Central memory CD8-positive, alpha-beta T cell (primary cell): ENCODE results near the gene RPUSD2.
"Not testable (repeated sequence)": the region's sequence is repeated elsewhere in the genome, so short reads cannot be mapped to it uniquely, and the experiment has no call there.

ENCODE experiments used
- ATAC-seq: fragments of 150-1000 bp; cut with Tn5 transposase; replicated peaks from 2 replicates; pipeline ENCODE4 v1.10.0; 2022; ENCODE audit warnings: mild to moderate bottlenecking, moderate FRiP score, moderate number of reproducible peaks; ENCODE audit not compliant: poor library complexity, severe bottlenecking; ENCODE audit errors: extremely low read depth
- DNase-seq, 2 donors: peaks; one replicate each; pipeline ENCODE4 v3.0.0; 2021; ENCODE audit warnings: low spot score in 2 of 2
- H3K27ac Mint-ChIP-seq: one replicate; pipeline ENCODE4 v1.8.0; 2022; ENCODE audit warnings: low read depth, mild to moderate bottlenecking, moderate library complexity, mixed read lengths
- H3K27me3 Mint-ChIP-seq: one replicate; pipeline ENCODE4 v1.8.0; 2022; ENCODE audit warnings: mixed read lengths
- H3K36me3 Mint-ChIP-seq: one replicate; pipeline ENCODE4 v1.8.0; 2022; ENCODE audit warnings: mild to moderate bottlenecking, moderate library complexity, mixed read lengths; ENCODE audit not compliant: insufficient read depth
- H3K4me1 Mint-ChIP-seq: one replicate; pipeline ENCODE4 v1.8.0; 2022; ENCODE audit warnings: mixed read lengths
- H3K4me3 Mint-ChIP-seq: one replicate; pipeline ENCODE4 v1.8.0; 2022; ENCODE audit warnings: mild to moderate bottlenecking, moderate library complexity, mixed read lengths
- H3K9me3 Mint-ChIP-seq: one replicate; pipeline ENCODE4 v1.8.0; 2022; ENCODE audit warnings: mixed read lengths

RPUSD2 gene

DNA sequence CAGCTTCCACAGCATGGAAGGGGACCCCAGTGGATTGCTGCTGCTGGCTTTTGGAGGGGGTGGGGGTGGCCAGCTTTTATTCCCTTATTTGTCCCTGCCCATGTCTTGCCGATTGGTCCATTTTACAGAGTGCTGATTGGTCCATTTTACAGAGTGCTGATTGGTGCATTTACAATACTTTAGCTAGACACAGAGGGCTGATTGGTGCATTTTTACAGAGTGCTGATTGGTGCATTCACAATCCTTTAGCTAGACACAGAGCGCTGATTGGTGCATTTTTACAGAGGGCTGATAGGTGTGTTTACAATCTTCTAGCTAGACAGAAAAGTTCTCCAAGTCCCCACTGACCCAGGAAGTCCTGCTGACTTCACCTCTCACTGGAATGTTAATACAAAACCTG is 12.7 kb downstream of the RPUSD2 start:
- not testable (repeated sequence) for H3K27me3 Mint-ChIP-seq, H3K4me3 Mint-ChIP-seq, ATAC-seq, DNase-seq, H3K36me3 Mint-ChIP-seq, H3K9me3 Mint-ChIP-seq, H3K27ac Mint-ChIP-seq, H3K4me1 Mint-ChIP-seq

DNA sequence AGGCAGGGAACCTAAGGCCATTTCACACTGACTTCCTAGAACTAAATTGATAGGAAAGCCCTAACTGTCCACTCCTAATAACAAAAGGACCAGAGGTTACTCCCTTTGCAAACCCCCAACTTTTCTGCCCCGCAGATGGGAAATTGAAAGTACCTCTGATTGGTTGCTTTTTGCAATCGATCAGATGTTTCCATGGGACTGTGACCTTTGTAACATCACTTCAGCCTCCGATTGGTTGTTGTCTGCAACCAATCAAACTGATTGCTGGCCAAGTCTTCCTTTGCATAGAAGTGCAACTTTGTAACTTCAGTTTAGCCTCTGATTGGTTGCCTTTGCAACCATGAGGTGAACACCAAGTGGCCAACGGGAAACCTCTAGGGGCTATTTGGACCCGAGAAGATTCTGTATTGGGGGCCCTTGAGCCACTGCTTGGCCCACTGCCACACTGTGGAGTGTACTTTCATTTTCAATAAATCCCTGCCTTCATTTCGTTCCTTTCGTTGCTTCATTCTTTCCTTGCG is 13.7 kb downstream of the RPUSD2 start:
- ATAC-seq: no peak
- H3K27me3 Mint-ChIP-seq: peaks cover 9% of the 10 kb centered on the region
- no peak overlapping the region for H3K27ac Mint-ChIP-seq
- no peak for DNase-seq
- H3K36me3 Mint-ChIP-seq: peaks cover 3% of the 10 kb centered on the region
- no peaks in the 10 kb centered on the region for H3K9me3 Mint-ChIP-seq
- H3K4me1 Mint-ChIP-seq: no peaks in the 10 kb centered on the region
- H3K4me3 Mint-ChIP-seq: no peak overlapping the region

DNA sequence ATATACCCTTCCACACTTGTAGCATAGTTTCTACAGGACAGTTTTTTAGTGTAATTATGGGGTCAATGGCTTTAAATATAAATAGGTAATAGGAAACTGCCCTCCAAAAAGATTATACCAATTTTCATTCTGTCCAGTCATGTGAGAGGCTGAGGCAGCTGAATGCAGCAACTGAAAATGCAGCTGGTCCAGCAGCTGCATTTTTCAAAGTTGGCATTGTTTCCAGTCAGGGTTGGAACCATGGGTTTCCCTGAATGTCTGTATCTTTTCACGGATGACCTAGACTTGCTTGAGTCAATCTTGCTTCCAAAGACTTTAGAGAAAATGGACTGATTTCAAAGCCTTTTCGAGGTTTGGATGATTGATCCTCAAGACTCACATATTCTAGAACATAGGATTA is 15.1 kb downstream of the RPUSD2 start:
- H3K27ac Mint-ChIP-seq: no peak overlapping the region
- H3K9me3 Mint-ChIP-seq: no peaks in the 10 kb centered on the region
- peaks cover 3% of the 10 kb centered on the region for H3K36me3 Mint-ChIP-seq
- H3K4me1 Mint-ChIP-seq: no peaks in the 10 kb centered on the region
- H3K4me3 Mint-ChIP-seq: no peak overlapping the region
- DNase-seq: no peak
- peaks cover 9% of the 10 kb centered on the region for H3K27me3 Mint-ChIP-seq
- no peak for ATAC-seq

DNA sequence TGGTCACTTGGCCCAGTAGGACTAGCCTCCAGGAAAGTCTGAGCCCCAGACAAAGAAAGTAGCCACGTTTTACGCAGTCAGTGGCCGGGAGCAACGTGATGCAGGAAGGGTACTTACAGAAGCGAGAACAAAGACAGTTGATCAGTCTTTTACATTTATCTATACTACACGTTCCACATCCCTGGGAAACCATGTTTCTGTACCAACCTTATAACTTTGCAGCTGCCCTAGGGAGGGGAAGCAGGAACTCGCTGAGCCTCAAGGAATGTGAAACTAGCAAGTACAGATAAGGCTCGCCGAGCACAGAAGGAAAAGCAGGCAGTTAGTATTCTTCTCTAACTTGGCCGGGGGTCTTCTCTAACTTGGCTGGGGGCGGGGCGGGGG is 21.6 kb downstream of the RPUSD2 start:
- Mint-ChIP-seq H3K4me3 (peak overlapping the region; percentile 80), H3K27me3 (peaks cover 9% of the 10 kb centered on the region), H3K4me1 (peaks cover 34% of the 10 kb centered on the region), H3K36me3 (peaks cover 21% of the 10 kb centered on the region), H3K27ac (peak overlapping the region; percentile 93), H3K9me3 (no peaks in the 10 kb centered on the region)
- DNase-seq (no peak), ATAC-seq (no peak)

DNA sequence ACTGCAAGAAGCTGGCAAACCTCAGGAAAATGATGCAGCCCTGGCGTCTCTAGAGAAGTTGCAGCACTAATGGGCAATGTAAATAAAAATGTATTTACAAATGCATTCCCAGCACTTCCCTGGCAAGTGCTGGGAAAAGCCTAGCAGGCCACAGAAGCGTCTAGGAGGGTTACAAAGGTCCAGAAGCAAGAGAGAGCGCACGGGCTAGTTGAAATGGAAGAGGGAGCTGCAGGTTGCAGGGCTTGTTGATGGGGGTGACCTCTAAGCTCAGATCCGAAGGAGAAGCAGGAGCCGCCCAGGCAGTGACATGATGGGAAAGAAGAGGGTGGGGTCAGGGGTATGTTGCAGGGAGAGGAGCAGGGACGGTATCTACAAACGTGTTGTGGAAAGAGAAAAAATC is 22.3 kb downstream of the RPUSD2 start:
- DNase-seq (no peak), ATAC-seq (no peak)
- Mint-ChIP-seq H3K4me1 (peaks cover 34% of the 10 kb centered on the region), H3K9me3 (no peaks in the 10 kb centered on the region), H3K27me3 (peaks cover 6% of the 10 kb centered on the region), H3K27ac (no peak overlapping the region), H3K4me3 (peak overlapping the region; percentile 21), H3K36me3 (peaks cover 21% of the 10 kb centered on the region)

DNA sequence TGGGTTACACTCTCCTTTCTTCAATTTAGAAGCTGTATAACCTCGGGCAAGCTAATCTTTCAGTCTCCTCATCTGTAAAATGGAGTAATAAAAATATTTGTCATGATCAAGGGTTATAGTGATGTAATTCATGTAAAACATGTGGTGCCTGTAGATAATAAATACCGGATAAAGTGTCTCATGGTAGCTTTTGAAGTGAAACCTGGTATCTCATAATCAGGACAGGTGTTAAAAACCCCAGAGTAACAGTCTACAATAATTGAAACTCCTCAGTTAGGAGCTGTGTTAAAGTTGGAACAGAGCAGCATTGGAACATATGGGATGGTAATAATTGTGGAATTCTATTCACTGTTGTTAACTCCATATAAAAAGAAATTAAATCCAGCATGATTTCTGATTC is 24.1 kb downstream of the RPUSD2 start:
- Mint-ChIP-seq H3K36me3 (peaks cover 21% of the 10 kb centered on the region), H3K27me3 (no peaks in the 10 kb centered on the region), H3K4me3 (peak overlapping the region; percentile 95), H3K4me1 (peaks cover 34% of the 10 kb centered on the region), H3K9me3 (no peaks in the 10 kb centered on the region), H3K27ac (peak overlapping the region; percentile 99)
- DNase-seq (no peak), ATAC-seq (peak; percentile 42)

DNA sequence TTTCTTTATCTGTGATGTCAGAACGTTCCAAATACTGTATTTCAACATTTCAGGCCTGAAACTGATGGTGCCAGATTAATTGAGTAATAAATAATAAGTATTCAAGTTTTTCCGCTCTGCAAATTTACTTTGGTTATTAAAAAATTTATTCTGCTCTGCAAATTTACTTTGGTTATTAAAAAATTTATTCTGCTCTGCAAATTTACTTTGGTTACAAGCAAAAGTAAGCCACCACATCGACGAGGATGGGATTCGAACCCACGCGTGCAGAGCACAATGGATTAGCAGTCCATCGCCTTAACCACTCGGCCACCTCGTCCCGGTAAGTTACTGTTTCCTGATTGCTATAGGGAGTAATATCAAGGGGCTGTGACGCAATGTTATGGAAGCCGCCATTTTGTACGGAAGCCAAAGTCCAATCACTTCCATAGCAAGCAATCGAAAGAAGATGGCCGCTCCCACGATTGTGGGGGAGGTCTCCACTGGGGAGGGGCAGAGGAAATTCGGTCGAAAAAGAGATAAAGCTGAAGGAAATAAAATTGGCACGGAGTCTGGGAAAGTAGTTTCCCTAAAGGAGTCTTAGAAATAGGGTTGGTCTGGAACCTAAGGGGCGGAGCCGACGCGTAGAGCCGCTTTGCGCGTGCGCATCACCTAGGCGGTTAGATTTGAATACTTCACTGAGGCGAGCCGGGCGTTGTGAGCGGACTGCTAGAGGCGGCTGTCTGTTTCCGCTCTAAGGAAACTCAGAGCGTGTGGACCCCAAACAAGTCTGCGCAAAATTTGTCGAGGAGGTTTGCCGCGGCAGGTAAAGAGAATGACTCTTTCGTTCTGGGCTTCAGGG is 24.7 kb downstream of the RPUSD2 start, which contains the start of gene KNL1:
KNL1 (plus strand) TSS at position 662 of the 841 bp plus-strand sequence. CDS start 8,683 bp downstream, outside the sequence.
- no peaks in the 10 kb centered on the region for H3K27me3 Mint-ChIP-seq
- ATAC-seq (peak; percentile 76), DNase-seq (peak; percentile 87 to 88)
- peaks cover 21% of the 10 kb centered on the region for H3K36me3 Mint-ChIP-seq
- H3K4me3 Mint-ChIP-seq: peak within 1 kb of the TSS; percentile 95
- H3K27ac Mint-ChIP-seq: peak within 1 kb of the TSS; percentile 99
- peaks cover 34% of the 10 kb centered on the region for H3K4me1 Mint-ChIP-seq
- H3K9me3 Mint-ChIP-seq: no peaks in the 10 kb centered on the region

DNA sequence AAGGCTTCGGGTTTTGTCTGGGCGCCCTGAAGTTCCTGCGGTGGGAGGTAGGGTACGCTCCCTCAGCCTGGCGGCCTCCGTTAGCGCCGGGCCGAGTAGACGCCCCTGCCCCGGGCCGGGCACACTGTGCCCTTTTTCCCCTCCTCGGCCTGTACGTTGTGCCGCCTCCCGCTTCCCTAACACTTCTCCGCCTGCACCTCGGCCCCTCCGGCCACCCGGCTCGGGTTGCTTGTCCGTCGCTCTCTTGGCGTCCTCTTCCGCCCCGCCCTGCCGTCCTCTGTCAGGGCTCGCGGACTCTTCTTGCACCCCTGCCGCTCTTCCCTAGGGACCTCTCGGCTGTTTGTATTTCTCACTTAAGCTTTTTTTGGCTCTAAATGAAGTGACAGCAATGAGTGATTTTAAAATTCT is 25.3 kb downstream of the RPUSD2 start:
- Mint-ChIP-seq H3K9me3 (no peaks in the 10 kb centered on the region), H3K4me3 (peak overlapping the region; percentile 95), H3K36me3 (peaks cover 21% of the 10 kb centered on the region), H3K27me3 (no peaks in the 10 kb centered on the region), H3K27ac (peak overlapping the region; percentile 99), H3K4me1 (peaks cover 34% of the 10 kb centered on the region)
- DNase-seq (no peak), ATAC-seq (peak; percentile 35)

DNA sequence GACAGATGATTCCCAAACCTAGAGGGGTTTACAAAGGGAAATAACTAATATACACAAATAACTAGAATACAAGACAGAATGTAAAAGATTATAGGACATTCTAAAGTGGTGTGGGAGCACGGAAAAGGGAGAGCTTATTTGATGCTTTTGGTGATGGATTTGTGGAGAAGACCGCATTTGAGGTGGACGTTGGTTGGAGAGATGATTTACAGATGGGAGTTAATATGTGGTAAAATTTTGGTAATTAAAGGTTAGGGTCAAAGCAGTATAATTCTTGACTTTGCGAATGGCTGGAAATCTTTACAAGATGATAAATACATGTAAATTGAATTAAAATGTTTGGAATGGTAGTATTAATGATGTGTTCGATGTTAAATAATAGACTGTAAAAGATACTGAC is 26.1 kb downstream of the RPUSD2 start:
- Mint-ChIP-seq H3K9me3 (no peaks in the 10 kb centered on the region), H3K27me3 (no peaks in the 10 kb centered on the region), H3K27ac (peak overlapping the region; percentile 99), H3K4me3 (peak overlapping the region; percentile 95), H3K4me1 (peaks cover 26% of the 10 kb centered on the region), H3K36me3 (peaks cover 19% of the 10 kb centered on the region)
- DNase-seq (no peak), ATAC-seq (no peak)

DNA sequence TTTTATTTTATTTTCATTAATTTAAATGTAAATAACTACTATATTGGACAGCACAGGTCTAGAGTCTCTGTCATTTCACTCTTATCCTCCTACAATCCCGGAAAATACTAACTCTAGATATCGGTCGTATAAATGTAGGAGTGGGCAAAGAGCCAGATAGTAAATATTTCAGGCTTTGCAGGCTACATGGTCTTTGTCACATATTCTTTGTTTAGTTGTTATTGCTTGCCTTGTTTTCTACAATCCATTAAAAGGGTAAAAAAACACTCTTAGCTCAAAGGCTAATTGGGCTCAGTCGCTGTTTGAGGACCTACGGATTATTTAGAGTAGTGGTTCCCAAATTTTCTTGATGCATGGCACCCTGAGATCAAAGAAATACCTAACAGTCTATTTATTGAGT is 26.7 kb downstream of the RPUSD2 start:
- Mint-ChIP-seq H3K9me3 (no peaks in the 10 kb centered on the region), H3K36me3 (peaks cover 19% of the 10 kb centered on the region), H3K4me1 (peaks cover 24% of the 10 kb centered on the region), H3K4me3 (no peak overlapping the region), H3K27me3 (no peaks in the 10 kb centered on the region), H3K27ac (no peak overlapping the region)
- DNase-seq (no peak), ATAC-seq (no peak)

DNA sequence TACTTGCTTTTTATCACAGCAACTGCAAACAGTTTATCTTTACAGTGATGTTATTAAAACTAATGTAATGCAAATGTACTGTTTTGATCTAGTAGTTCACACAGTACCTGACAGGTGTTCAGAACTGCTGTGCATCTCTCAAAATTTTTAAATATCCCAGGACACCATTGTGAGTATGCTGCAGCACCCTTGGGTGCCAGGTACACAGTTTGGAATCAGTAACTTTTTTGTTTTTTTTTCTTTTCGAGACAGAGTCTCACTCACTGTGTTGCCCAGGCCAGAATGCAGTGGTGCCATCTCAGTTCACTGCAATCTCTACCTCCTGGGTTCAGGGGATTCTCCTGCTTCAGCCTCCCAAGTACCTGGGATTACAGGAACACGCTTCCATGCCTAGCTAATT is 27.9 kb downstream of the RPUSD2 start:
- no peaks in the 10 kb centered on the region for H3K9me3 Mint-ChIP-seq
- H3K36me3 Mint-ChIP-seq: peaks cover 19% of the 10 kb centered on the region
- DNase-seq (no peak), ATAC-seq (no peak)
- H3K27me3 Mint-ChIP-seq: no peaks in the 10 kb centered on the region
- H3K27ac Mint-ChIP-seq: no peak overlapping the region
- no peak overlapping the region for H3K4me3 Mint-ChIP-seq
- peaks cover 24% of the 10 kb centered on the region for H3K4me1 Mint-ChIP-seq

DNA sequence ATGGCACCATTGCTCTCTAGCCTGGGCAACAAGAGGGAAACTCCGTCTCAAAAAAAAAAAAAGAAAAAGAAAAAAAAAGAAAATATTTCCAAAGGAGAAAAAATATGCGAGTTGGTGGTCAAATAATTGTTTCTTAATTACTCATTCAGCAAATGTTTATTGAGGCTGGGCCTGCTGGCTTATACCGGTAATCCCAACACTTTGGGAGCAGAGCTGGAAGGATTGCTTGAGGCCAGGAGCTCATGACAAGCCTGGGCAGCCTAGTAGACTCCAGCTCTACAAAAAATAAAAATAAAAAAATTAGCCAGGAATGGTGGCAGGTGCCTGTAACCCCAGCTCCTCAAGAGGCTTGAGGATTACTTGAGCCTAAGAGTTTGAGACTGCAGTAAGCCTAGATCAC is 29.0 kb downstream of the RPUSD2 start:
- Mint-ChIP-seq H3K36me3 (peaks cover 15% of the 10 kb centered on the region), H3K9me3 (no peaks in the 10 kb centered on the region), H3K27me3 (no peaks in the 10 kb centered on the region), H3K4me1 (peaks cover 15% of the 10 kb centered on the region), H3K4me3 (no peak overlapping the region), H3K27ac (no peak overlapping the region)
- DNase-seq: no peak
- ATAC-seq: no peak

DNA sequence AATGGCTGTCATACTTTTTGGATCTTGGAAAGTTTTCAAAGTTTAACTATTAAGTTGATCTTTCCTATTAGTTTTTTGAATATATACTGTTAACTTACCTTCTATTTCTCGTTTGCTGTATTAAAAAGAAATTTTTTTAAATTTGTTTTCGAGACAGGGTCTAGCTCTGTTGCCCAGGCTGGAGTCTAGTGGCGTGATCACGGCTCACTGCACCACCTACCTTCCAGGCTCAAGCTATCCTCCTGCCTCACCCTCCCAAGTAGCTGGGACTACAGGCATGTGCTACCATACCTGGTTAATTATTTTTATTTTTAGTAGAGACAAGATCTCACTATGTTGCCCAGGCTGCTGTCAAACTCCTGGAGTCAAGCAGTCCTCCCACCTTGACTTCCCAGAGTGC is 29.6 kb downstream of the RPUSD2 start:
- H3K4me3 Mint-ChIP-seq: no peak overlapping the region
- peaks cover 10% of the 10 kb centered on the region for H3K36me3 Mint-ChIP-seq
- DNase-seq (no peak), ATAC-seq (no peak)
- peaks cover 11% of the 10 kb centered on the region for H3K4me1 Mint-ChIP-seq
- H3K9me3 Mint-ChIP-seq: no peaks in the 10 kb centered on the region
- no peaks in the 10 kb centered on the region for H3K27me3 Mint-ChIP-seq
- no peak overlapping the region for H3K27ac Mint-ChIP-seq
